ENCODE data around the gene SRPK2.

Gene SRPK2

GRCh38 chr7:105157278-105157677 lies 231.4 kb downstream of the SRPK2 start:
- no peak for TF ChIP-seq CTCF (conservative IDR thresholded peaks at IDR 0.05; ENCODE audit: control insufficient read depth, insufficient read depth, low read depth, low read length)
- no peak overlapping the region for H3K4me3 ChIP-seq (ENCODE audit: control insufficient read depth, low read depth, low read length)
- DNase-seq (ENCODE audit: low read depth), result no peak

GRCh38 chr7:105156731-105157130 lies 232.0 kb downstream of the SRPK2 start:
- no peak for TF ChIP-seq CTCF (conservative IDR thresholded peaks at IDR 0.05; ENCODE audit: control insufficient read depth, insufficient read depth, low read depth, low read length)
- no peak overlapping the region for H3K4me3 ChIP-seq (ENCODE audit: control insufficient read depth, low read depth, low read length)
- peak; percentile 57 for DNase-seq (ENCODE audit: low read depth)

GRCh38 chr7:105154084-105154483 lies 234.6 kb downstream of the SRPK2 start:
- H3K4me3 ChIP-seq (ENCODE audit: control insufficient read depth, low read depth, low read length), result no peak overlapping the region
- TF ChIP-seq CTCF (conservative IDR thresholded peaks at IDR 0.05; ENCODE audit: control insufficient read depth, insufficient read depth, low read depth, low read length), result no peak

GRCh38 chr7:105153531-105153930 lies 235.2 kb downstream of the SRPK2 start:
- no peak for TF ChIP-seq CTCF (conservative IDR thresholded peaks at IDR 0.05; ENCODE audit: control insufficient read depth, insufficient read depth, low read depth, low read length)
- no peak overlapping the region for H3K4me3 ChIP-seq (ENCODE audit: control insufficient read depth, low read depth, low read length)
- DNase-seq (ENCODE audit: low read depth), result no peak

More at GRCh38 chr7:105154084-105154483, 234.6 kb downstream of the SRPK2 start:
- DNase-seq (ENCODE audit: low read depth), result no peak

- no peak overlapping the region for H3K4me3 ChIP-seq (ENCODE audit: control insufficient read depth, low read depth, low read length)
- TF ChIP-seq CTCF (conservative IDR thresholded peaks at IDR 0.05; ENCODE audit: control insufficient read depth, insufficient read depth, low read depth, low read length), result no peak
- DNase-seq (ENCODE audit: low read depth), result no peak
These were observed 237.6 kb downstream of the SRPK2 start for GRCh38 chr7:105151152-105151551.

- DNase-seq (ENCODE audit: low read depth), result peak; percentile 72
- H3K4me3 ChIP-seq (ENCODE audit: control insufficient read depth, low read depth, low read length), result no peak overlapping the region
- TF ChIP-seq CTCF (conservative IDR thresholded peaks at IDR 0.05; ENCODE audit: control insufficient read depth, insufficient read depth, low read depth, low read length), result no peak
These were observed 238.9 kb downstream of the SRPK2 start for GRCh38 chr7:105149827-105150226.

- DNase-seq (ENCODE audit: low read depth), result peak; percentile 64
- TF ChIP-seq CTCF (conservative IDR thresholded peaks at IDR 0.05; ENCODE audit: control insufficient read depth, insufficient read depth, low read depth, low read length), result peak; percentile 51
- H3K4me3 ChIP-seq (ENCODE audit: control insufficient read depth, low read depth, low read length), result no peak overlapping the region
These were observed 247.7 kb downstream of the SRPK2 start for GRCh38 chr7:105141068-105141467.
